GM13976 (cell line): ENCODE measurements around the gene FLT3LG.
"Not testable (repeated sequence)": the region's sequence is repeated elsewhere in the genome, so short reads cannot be mapped to it uniquely, and the experiment has no call there.

Source experiments
- DNase-seq: peaks from one replicate; pipeline ENCODE4 v3.0.0; 2012; ENCODE audit warnings: low spot score
- in situ Hi-C: fragments of 300-500 bp; cut with MboI; formaldehyde crosslinking; loops from one replicate; pipeline ENCODE4 v1.12.0; 2022; ENCODE audit warnings: low sequenced_read_pairs, mixed read lengths, inconsistent platforms; ENCODE audit not compliant: unreplicated experiment
- TF ChIP-seq, protein P1 (sequence below): IDR thresholded peaks from 2 replicates; pipeline ENCODE4 v1.5.1; 2012; ENCODE audit warnings: borderline replicate concordance, mild to moderate bottlenecking; ENCODE audit not compliant: insufficient read depth; ENCODE audit errors: extremely low read depth, missing control alignments, control extremely low read depth

The FLT3LG gene

GRCh38 chr19:49453757-49454240 is 20.2 kb upstream of the FLT3LG start:
- no peak for DNase-seq
- TF ChIP-seq, protein P1, sequence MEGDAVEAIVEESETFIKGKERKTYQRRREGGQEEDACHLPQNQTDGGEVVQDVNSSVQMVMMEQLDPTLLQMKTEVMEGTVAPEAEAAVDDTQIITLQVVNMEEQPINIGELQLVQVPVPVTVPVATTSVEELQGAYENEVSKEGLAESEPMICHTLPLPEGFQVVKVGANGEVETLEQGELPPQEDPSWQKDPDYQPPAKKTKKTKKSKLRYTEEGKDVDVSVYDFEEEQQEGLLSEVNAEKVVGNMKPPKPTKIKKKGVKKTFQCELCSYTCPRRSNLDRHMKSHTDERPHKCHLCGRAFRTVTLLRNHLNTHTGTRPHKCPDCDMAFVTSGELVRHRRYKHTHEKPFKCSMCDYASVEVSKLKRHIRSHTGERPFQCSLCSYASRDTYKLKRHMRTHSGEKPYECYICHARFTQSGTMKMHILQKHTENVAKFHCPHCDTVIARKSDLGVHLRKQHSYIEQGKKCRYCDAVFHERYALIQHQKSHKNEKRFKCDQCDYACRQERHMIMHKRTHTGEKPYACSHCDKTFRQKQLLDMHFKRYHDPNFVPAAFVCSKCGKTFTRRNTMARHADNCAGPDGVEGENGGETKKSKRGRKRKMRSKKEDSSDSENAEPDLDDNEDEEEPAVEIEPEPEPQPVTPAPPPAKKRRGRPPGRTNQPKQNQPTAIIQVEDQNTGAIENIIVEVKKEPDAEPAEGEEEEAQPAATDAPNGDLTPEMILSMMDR: no peak
- in situ Hi-C loops: no loop called here

- TF ChIP-seq, protein P1: no peak
- in situ Hi-C loops: no loop called here
Observed at GRCh38 chr19:49455773-49456172, 18.2 kb upstream of the FLT3LG start.

GRCh38 chr19:49456326-49456725 is 17.7 kb upstream of the FLT3LG start:
- TF ChIP-seq, protein P1: no peak
- in situ Hi-C loops: no loop called here
- no peak for DNase-seq

More at GRCh38 chr19:49455773-49456172, 18.2 kb upstream of the FLT3LG start:
- DNase-seq: no peak

GRCh38 chr19:49458567-49458903 is 15.5 kb upstream of the FLT3LG start:
- TF ChIP-seq, protein P1: no peak
- in situ Hi-C loops: no loop called here
- DNase-seq: no peak

DNA sequence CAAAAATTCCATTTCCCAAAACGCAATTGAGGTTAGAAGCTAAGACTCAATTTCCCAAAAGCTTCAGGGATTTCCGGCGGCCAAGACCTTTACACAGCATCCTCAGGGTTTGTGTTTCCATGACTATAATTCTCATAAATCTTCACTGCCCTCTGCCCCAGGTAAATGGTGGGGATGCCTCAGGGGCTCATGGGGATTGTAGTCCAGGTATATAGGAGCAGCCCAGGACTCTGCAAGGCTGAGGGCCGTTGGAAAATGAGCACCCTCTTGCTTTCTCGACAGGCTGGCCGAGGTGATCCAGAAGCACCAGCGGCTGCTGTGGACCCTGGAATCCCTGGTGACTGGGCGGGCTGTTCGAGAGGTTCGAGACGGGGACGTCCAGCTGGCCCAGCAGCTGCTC is 14.6 kb upstream of the FLT3LG start:
- in situ Hi-C loops: no loop called here
- TF ChIP-seq, protein P1: no peak
- no peak for DNase-seq

DNA sequence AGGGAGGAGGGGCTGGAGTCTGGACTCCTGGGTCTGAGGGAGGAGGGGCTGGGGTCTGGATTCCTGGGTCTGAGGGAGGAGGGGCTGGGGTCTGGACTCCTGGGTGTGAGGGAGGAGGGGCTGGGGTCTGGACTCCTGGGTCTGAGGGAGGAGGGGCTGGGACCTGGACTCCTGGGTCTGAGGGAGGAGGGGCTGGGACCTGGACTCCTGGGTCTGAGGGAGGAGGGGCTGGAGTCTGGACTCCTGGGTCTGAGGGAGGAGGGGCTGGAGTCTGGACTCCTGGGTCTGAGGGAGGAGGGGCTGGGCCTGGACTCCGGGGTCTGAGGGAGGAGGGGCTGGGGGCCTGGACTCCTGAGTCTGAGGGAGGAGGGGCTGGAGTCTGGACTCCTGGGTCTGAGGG is 12.9 kb upstream of the FLT3LG start:
- DNase-seq, in situ Hi-C loops: not testable (repeated sequence)

GRCh38 chr19:49461656-49462055 is 12.4 kb upstream of the FLT3LG start:
- TF ChIP-seq, protein P1: no peak
- no peak for DNase-seq
- in situ Hi-C loops: no loop called here
